ENCODE measurements around the gene MAP2. TPM values are rescaled to one million over a fixed set of nuclear protein-coding genes. Genes with fewer than 3 reads are reported as not detected.

Gene MAP2
- total and polyA plus RNA-seq, 2 experiments from 2014 or later = 2.9 to 4.4 TPM

- H3K4me3 ChIP-seq = no peak overlapping the region
- no peaks in the 10 kb centered on the region for H3F3A ChIP-seq (replicated peaks; ENCODE audit: low read depth)
- H3K79me2 ChIP-seq (replicated peaks; ENCODE audit: insufficient read depth) = no peaks in the 10 kb centered on the region
- no peak overlapping the region for H3K4me3 Mint-ChIP-seq
- peaks cover 2% of the 10 kb centered on the region for H3K4me1 Mint-ChIP-seq
- H3K4me2 ChIP-seq = no peak overlapping the region
- ATAC-seq = no peak
- no peaks in the 10 kb centered on the region for H3K4me1 ChIP-seq (ENCODE audit: insufficient read depth)
- H3K27me3 ChIP-seq (ENCODE audit: insufficient read depth) = no peaks in the 10 kb centered on the region
- DNase-seq (ENCODE audit: low spot score) = no peak
- H3K27ac Mint-ChIP-seq = no peak overlapping the region
- TF ChIP-seq REST (IDR thresholded peaks at IDR 0.05; ENCODE audit: unreplicated experiment) = no peak
- H3K27ac ChIP-seq (ENCODE audit: low read depth) = no peak overlapping the region
- no peaks in the 10 kb centered on the region for H4K20me1 ChIP-seq (replicated peaks; ENCODE audit: insufficient read depth)
- H3K9me2 ChIP-seq (ENCODE audit: insufficient read depth) = no peaks in the 10 kb centered on the region
- no peaks in the 10 kb centered on the region for H3K36me3 Mint-ChIP-seq (ENCODE audit: low read depth)
- no peak overlapping the region for H2AFZ ChIP-seq
- H3K9me3 Mint-ChIP-seq = no peaks in the 10 kb centered on the region
- no peaks in the 10 kb centered on the region for H3K36me3 ChIP-seq (ENCODE audit: insufficient read depth)
- H3K27me3 Mint-ChIP-seq (ENCODE audit: insufficient read depth, low read depth, poor library complexity) = no peaks in the 10 kb centered on the region
Measured at GRCh38 chr2:209565896-209566582, 142.2 kb downstream of the MAP2 start.

- no peak overlapping the region for H3K4me3 ChIP-seq
- H4K20me1 ChIP-seq (replicated peaks; ENCODE audit: insufficient read depth) = no peaks in the 10 kb centered on the region
- H2AFZ ChIP-seq = no peak overlapping the region
- Mint-ChIP-seq H3K27me3 (ENCODE audit: insufficient read depth, low read depth, poor library complexity) (no peaks in the 10 kb centered on the region), H3K27ac (no peak overlapping the region), H3K4me3 (no peak overlapping the region), H3K4me1 (no peaks in the 10 kb centered on the region; the same call in 2 of the 3 replicates), H3K36me3 (ENCODE audit: low read depth) (no peaks in the 10 kb centered on the region), H3K9me3 (no peaks in the 10 kb centered on the region)
- no peaks in the 10 kb centered on the region for H3K79me2 ChIP-seq (replicated peaks; ENCODE audit: insufficient read depth)
- H3K36me3 ChIP-seq (ENCODE audit: insufficient read depth) = no peaks in the 10 kb centered on the region
- H3K9me2 ChIP-seq (ENCODE audit: insufficient read depth) = no peaks in the 10 kb centered on the region
- H3K4me2 ChIP-seq = no peak overlapping the region
- H3F3A ChIP-seq (replicated peaks; ENCODE audit: low read depth) = no peaks in the 10 kb centered on the region
- no peaks in the 10 kb centered on the region for H3K27me3 ChIP-seq (ENCODE audit: insufficient read depth)
- no peak for DNase-seq (ENCODE audit: low spot score)
- no peak overlapping the region for H3K27ac ChIP-seq (ENCODE audit: low read depth)
- no peak for TF ChIP-seq ZNF331 (CRISPR knock-in tag; IDR thresholded peaks at IDR 0.05; ENCODE audit: low read depth)
- TF ChIP-seq ZNF462 (CRISPR knock-in tag; IDR thresholded peaks at IDR 0.05) = no peak
- TF ChIP-seq EZH2 (IDR thresholded peaks at IDR 0.05; ENCODE audit: low read depth, unreplicated experiment) = no peak
- TF ChIP-seq POLR2AphosphoS5 (IDR thresholded peaks at IDR 0.05; ENCODE audit: low read depth) = no peak
- no peak for TF ChIP-seq NANOG (IDR thresholded peaks at IDR 0.05; ENCODE audit: borderline replicate concordance)
- TF ChIP-seq REST (IDR thresholded peaks at IDR 0.05; ENCODE audit: unreplicated experiment) = no peak
- no peak for TF ChIP-seq STAT1 (IDR thresholded peaks at IDR 0.05; ENCODE audit: unreplicated experiment)
- no peak for TF ChIP-seq ZNF114 (CRISPR knock-in tag; IDR thresholded peaks at IDR 0.05)
- ATAC-seq = no peak
- no peaks in the 10 kb centered on the region for H3K4me1 ChIP-seq (ENCODE audit: insufficient read depth)
Measured at GRCh38 chr2:209570194-209570593, 146.3 kb downstream of the MAP2 start.

Data from GM23338 (cell line).